Measurements from ENCODE around the gene CREB5.
A peak's percentile ranks its signal among the peaks of the same experiment; 100 is the strongest.

Gene CREB5

DNA sequence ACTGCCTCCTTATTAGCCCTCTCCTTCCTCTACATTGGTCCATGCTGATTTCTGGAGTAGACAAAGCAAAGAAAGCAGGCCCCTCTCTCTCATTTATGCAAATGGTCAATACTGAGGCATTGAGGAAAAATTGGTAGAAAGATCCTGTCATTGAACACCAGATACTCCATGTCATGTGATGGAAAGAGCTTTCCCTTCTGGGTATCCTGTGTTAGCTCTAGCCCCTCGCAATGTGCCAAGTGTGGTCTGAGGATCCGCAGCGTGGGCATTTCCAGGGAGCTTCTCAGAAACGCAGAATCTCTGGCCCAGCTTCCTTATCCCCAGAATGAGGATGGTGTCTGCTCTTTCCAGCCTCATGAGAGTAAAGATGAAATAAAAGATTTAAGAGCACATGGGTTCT lies 159.1 kb downstream of the CREB5 start:
- Histone ChIP-seq H3K4me3 (no peak overlapping the region), H3K4me1 (no peaks in the 10 kb centered on the region), H3K36me3 (replicated peaks) (no peaks in the 10 kb centered on the region), H3K9me3 (0 out of 2 replicates have a peak, but pooled peaks cover 3% of the 10 kb centered on the region), H3K27me3 (ENCODE audit: low read depth) (peaks cover 56% of the 10 kb centered on the region)
- DNase-seq (ENCODE audit: low spot score in 2 of 2), result no peak
- in situ Hi-C loops (cut with MboI; ENCODE audit: low sequenced_read_pairs), result no loop called here

GRCh38 chr7:28572321-28573058 lies 160.2 kb downstream of the CREB5 start:
- in situ Hi-C loops (cut with MboI; ENCODE audit: low sequenced_read_pairs), result no loop called here
- Histone ChIP-seq H3K4me3 (no peak overlapping the region), H3K27me3 (ENCODE audit: low read depth) (peaks cover 47% of the 10 kb centered on the region), H3K36me3 (replicated peaks) (no peaks in the 10 kb centered on the region), H3K9me3 (no peaks in the 10 kb centered on the region), H3K4me1 (no peaks in the 10 kb centered on the region)
- peak in 1 of 2 experiments; percentile 17 for DNase-seq (ENCODE audit: low spot score in 2 of 2)

GRCh38 chr7:28573059-28573553 lies 160.8 kb downstream of the CREB5 start:
- Histone ChIP-seq H3K36me3 (replicated peaks) (no peaks in the 10 kb centered on the region), H3K9me3 (no peaks in the 10 kb centered on the region), H3K27me3 (ENCODE audit: low read depth) (peaks cover 48% of the 10 kb centered on the region), H3K4me3 (no peak overlapping the region), H3K4me1 (no peaks in the 10 kb centered on the region)
- no peak for DNase-seq (ENCODE audit: low spot score in 2 of 2)
- in situ Hi-C loops (cut with MboI; ENCODE audit: low sequenced_read_pairs), result no loop called here

GRCh38 chr7:28573651-28574301 lies 161.5 kb downstream of the CREB5 start:
- in situ Hi-C loops (cut with MboI; ENCODE audit: low sequenced_read_pairs), result no loop called here
- no peak for DNase-seq (ENCODE audit: low spot score in 2 of 2)
- H3K9me3 ChIP-seq, result no peaks in the 10 kb centered on the region
- H3K36me3 ChIP-seq (replicated peaks), result no peaks in the 10 kb centered on the region
- no peaks in the 10 kb centered on the region for H3K4me1 ChIP-seq
- peaks cover 47% of the 10 kb centered on the region for H3K27me3 ChIP-seq (ENCODE audit: low read depth)
- H3K4me3 ChIP-seq, result no peak overlapping the region

- Histone ChIP-seq H3K9me3 (no peaks in the 10 kb centered on the region), H3K4me3 (no peak overlapping the region), H3K27me3 (ENCODE audit: low read depth) (peaks cover 47% of the 10 kb centered on the region), H3K36me3 (replicated peaks) (no peaks in the 10 kb centered on the region), H3K4me1 (no peaks in the 10 kb centered on the region)
- DNase-seq (ENCODE audit: low spot score in 2 of 2), result no peak
- in situ Hi-C loops (cut with MboI; ENCODE audit: low sequenced_read_pairs), result no loop called here
These were observed 162.9 kb downstream of the CREB5 start for GRCh38 chr7:28575241-28575643.

DNA sequence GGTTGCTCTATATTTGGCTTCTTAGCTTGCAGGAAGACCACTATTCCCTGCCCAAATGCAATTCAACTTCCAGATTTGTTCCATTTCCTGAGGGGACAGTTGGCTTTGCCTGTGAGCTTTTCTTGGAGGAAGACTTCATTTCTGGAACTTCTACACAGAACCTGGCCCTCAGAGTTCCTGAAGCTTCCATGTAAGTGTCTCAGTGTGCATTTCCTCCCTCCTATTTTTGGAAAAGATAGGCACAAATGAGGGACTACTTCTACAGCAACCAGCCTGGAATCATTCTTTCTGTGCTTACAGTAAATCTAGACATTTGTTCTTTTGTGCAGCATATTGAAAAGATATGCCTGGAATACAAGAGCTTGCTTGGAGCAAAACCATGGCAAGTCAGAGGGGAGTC lies 164.3 kb downstream of the CREB5 start:
- no peaks in the 10 kb centered on the region for H3K4me1 ChIP-seq
- H3K27me3 ChIP-seq (ENCODE audit: low read depth), result peaks cover 50% of the 10 kb centered on the region
- H3K36me3 ChIP-seq (replicated peaks), result no peaks in the 10 kb centered on the region
- in situ Hi-C loops (cut with MboI; ENCODE audit: low sequenced_read_pairs), result no loop called here
- no peak overlapping the region for H3K4me3 ChIP-seq
- DNase-seq (ENCODE audit: low spot score in 2 of 2), result no peak
- no peaks in the 10 kb centered on the region for H3K9me3 ChIP-seq

DNA sequence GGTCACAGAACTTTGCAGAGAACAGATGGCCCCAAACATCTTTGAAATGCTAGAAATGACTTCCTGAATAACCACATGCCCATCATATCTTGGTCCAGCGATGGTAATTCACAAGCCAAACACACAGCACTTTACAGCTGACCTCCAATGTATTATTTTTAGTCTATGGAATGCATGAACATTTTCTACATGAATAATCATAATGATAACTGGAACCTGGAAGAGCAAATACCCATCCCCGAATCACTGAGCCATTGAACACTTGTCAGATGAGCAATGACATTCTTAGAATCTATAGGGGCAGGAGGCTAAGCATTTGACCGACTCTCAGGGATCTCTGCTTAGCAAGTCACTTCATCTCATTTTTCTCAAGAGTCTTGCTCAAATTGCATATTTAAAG lies 167.3 kb downstream of the CREB5 start:
- in situ Hi-C loops (cut with MboI; ENCODE audit: low sequenced_read_pairs), result no loop called here
- no peaks in the 10 kb centered on the region for H3K4me1 ChIP-seq

GRCh38 chr7:28580665-28581064 lies 168.3 kb downstream of the CREB5 start:
- H3K4me1 ChIP-seq, result no peaks in the 10 kb centered on the region
- no peak overlapping the region for H3K4me3 ChIP-seq
- in situ Hi-C loops (cut with MboI; ENCODE audit: low sequenced_read_pairs), result no loop called here
- peaks cover 40% of the 10 kb centered on the region for H3K27me3 ChIP-seq (ENCODE audit: low read depth)
- H3K36me3 ChIP-seq (replicated peaks), result no peaks in the 10 kb centered on the region
- no peak for DNase-seq (ENCODE audit: low spot score in 2 of 2)
- H3K9me3 ChIP-seq, result no peaks in the 10 kb centered on the region

More for the DNA sequence above, 167.3 kb downstream of the CREB5 start:
- H3K9me3 ChIP-seq, result no peaks in the 10 kb centered on the region
- H3K27me3 ChIP-seq (ENCODE audit: low read depth), result peaks cover 40% of the 10 kb centered on the region
- H3K36me3 ChIP-seq (replicated peaks), result no peaks in the 10 kb centered on the region
- H3K4me3 ChIP-seq, result no peak overlapping the region
- no peak for DNase-seq (ENCODE audit: low spot score in 2 of 2)

DNA sequence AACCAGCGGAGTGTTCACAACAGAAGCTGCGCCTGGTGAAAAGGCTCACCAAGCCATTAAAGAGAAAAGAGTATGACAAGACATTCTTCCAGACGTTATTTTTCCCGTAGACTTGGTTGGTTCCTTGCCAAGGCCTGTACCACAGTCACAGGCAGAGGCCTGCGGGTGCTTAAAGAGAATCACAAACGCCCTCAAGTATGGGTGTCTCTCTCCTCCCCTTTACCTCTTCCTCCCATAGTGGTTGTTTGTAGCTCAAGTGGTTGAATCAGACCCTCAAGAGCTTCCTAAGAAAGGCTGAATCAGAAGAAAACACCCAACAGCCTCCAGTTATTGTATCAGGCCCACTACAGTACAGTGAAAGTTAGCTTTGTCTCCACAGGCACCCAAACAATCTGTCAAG lies 169.0 kb downstream of the CREB5 start:
- no peaks in the 10 kb centered on the region for H3K9me3 ChIP-seq
- H3K4me1 ChIP-seq, result no peaks in the 10 kb centered on the region
- peaks cover 34% of the 10 kb centered on the region for H3K27me3 ChIP-seq (ENCODE audit: low read depth)
- in situ Hi-C loops (cut with MboI; ENCODE audit: low sequenced_read_pairs), result no loop called here
- H3K4me3 ChIP-seq, result no peak overlapping the region
- no peak for DNase-seq (ENCODE audit: low spot score in 2 of 2)
- H3K36me3 ChIP-seq (replicated peaks), result no peaks in the 10 kb centered on the region

- Histone ChIP-seq H3K4me1 (peaks cover 3% of the 10 kb centered on the region), H3K36me3 (replicated peaks) (no peaks in the 10 kb centered on the region), H3K4me3 (no peak overlapping the region), H3K27me3 (ENCODE audit: low read depth) (peaks cover 32% of the 10 kb centered on the region), H3K9me3 (no peaks in the 10 kb centered on the region)
- DNase-seq (ENCODE audit: low spot score in 2 of 2), result no peak
- in situ Hi-C loops (cut with MboI; ENCODE audit: low sequenced_read_pairs), result no loop called here
These were observed 169.9 kb downstream of the CREB5 start for GRCh38 chr7:28582226-28582625.

DNA sequence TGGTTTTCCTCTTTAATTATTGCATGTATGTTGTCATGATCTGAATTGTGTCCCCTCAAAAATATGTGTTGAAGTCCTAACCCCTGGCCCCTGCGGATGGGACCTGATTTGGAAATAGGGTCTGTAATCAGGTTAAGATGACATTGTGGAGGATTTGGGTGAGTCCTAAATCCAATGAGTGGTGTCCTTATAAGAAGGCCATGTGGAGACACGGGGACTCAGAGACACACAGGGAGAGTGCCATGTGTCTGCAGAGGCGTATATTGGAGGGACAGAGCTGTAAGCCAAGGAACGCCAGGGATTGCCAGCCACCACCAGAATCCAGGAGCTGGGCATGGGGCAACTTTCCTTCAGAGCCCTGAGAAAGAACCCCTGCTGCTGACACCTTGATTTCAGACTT lies 171.9 kb downstream of the CREB5 start:
- Histone ChIP-seq H3K9me3 (no peaks in the 10 kb centered on the region), H3K27me3 (ENCODE audit: low read depth) (peaks cover 27% of the 10 kb centered on the region), H3K4me3 (no peak overlapping the region), H3K4me1 (peaks cover 6% of the 10 kb centered on the region), H3K36me3 (replicated peaks) (no peaks in the 10 kb centered on the region)
- no peak for DNase-seq (ENCODE audit: low spot score in 2 of 2)
- in situ Hi-C loops (cut with MboI; ENCODE audit: low sequenced_read_pairs), result no loop called here

GRCh38 chr7:28586736-28587135 lies 174.4 kb downstream of the CREB5 start:
- Histone ChIP-seq H3K4me3 (no peak overlapping the region), H3K27me3 (ENCODE audit: low read depth) (peaks cover 21% of the 10 kb centered on the region), H3K36me3 (replicated peaks) (no peaks in the 10 kb centered on the region), H3K9me3 (no peaks in the 10 kb centered on the region), H3K4me1 (peaks cover 6% of the 10 kb centered on the region)
- in situ Hi-C loops (cut with MboI; ENCODE audit: low sequenced_read_pairs), result no loop called here
- DNase-seq (ENCODE audit: low spot score in 2 of 2), result peak in 1 of 2 experiments; percentile 44

DNA sequence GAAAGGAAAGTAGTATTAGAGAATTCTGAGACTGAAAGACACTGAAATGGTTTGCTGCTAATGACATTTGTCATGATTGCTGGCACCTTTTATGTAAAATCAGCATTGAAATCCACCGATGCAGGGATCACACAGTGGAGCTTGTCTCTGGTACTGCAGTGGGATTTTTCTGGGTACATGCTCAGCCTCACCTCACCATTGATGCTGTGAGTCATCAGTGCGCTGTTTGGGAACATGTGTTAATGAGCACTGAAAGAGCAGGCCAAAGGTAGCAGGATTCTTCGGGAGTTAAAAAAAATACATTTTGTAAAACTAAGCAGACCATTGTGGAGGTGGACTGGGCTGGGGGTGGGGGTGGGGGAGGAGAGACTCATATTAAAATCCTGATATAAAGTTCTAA lies 174.9 kb downstream of the CREB5 start:
- Histone ChIP-seq H3K36me3 (replicated peaks) (no peaks in the 10 kb centered on the region), H3K9me3 (no peaks in the 10 kb centered on the region), H3K4me3 (no peak overlapping the region), H3K27me3 (ENCODE audit: low read depth) (peaks cover 19% of the 10 kb centered on the region), H3K4me1 (peaks cover 6% of the 10 kb centered on the region)
- peak; percentile 25 to 71 for DNase-seq (ENCODE audit: low spot score in 2 of 2)
- in situ Hi-C loops (cut with MboI; ENCODE audit: low sequenced_read_pairs), result no loop called here

GRCh38 chr7:28588602-28589001 lies 176.3 kb downstream of the CREB5 start:
- H3K4me3 ChIP-seq, result no peak overlapping the region
- H3K36me3 ChIP-seq (replicated peaks), result no peaks in the 10 kb centered on the region
- H3K4me1 ChIP-seq, result peaks cover 6% of the 10 kb centered on the region
- H3K27me3 ChIP-seq (ENCODE audit: low read depth), result peaks cover 13% of the 10 kb centered on the region
- H3K9me3 ChIP-seq, result no peaks in the 10 kb centered on the region
- no peak for DNase-seq (ENCODE audit: low spot score in 2 of 2)
- in situ Hi-C loops (cut with MboI; ENCODE audit: low sequenced_read_pairs), result no loop called here
